Mesenchymal stem cell (in vitro differentiated cells and primary cell): ENCODE results near the gene CXXC5.

Experiments used
- DNase-seq: peaks from one replicate; pipeline ENCODE4 v3.0.0-alpha.2; 2013
- H2AFZ ChIP-seq: one replicate; pipeline ENCODE4 v1.6.1; 2013; ENCODE audit warnings: low read depth, mild to moderate bottlenecking, control low read depth, inconsistent platforms, low read length, moderate library complexity
- H2AK5ac ChIP-seq: 2 replicates; pipeline ENCODE4 v1.6.1; 2013; ENCODE audit warnings: low read length, moderate library complexity, mild to moderate bottlenecking, inconsistent platforms; ENCODE audit not compliant: severe bottlenecking
- H2BK120ac ChIP-seq: one replicate; pipeline ENCODE4 v1.6.1; 2013; ENCODE audit warnings: low read depth, mild to moderate bottlenecking, inconsistent platforms, low read length, moderate library complexity
- H2BK12ac ChIP-seq, 2 experiments: one replicate each; pipeline ENCODE4 v1.6.1; 2013; ENCODE audit warnings: inconsistent platforms in 2 of 2, low read length in 2 of 2, mild to moderate bottlenecking in 2 of 2, moderate library complexity in 2 of 2, control low read depth in 1 of 2
- H2BK15ac ChIP-seq: one replicate; pipeline ENCODE4 v1.6.1; 2013; ENCODE audit warnings: mild to moderate bottlenecking, low read depth, inconsistent platforms; ENCODE audit not compliant: poor library complexity, severe bottlenecking
- H2BK5ac ChIP-seq: 2 replicates; pipeline ENCODE4 v1.6.1; 2013; ENCODE audit warnings: low read depth, mild to moderate bottlenecking, low read length, control low read depth, inconsistent platforms; ENCODE audit not compliant: poor library complexity, severe bottlenecking
- H3K14ac ChIP-seq, 2 experiments: one replicate each; pipeline ENCODE4 v1.6.1; 2013; ENCODE audit warnings: inconsistent platforms in 2 of 2, low read length in 2 of 2, control low read depth in 1 of 2, mild to moderate bottlenecking in 1 of 2, moderate library complexity in 1 of 2
- H3K18ac ChIP-seq, 2 experiments: one replicate each; pipeline ENCODE4 v1.6.1; 2013; ENCODE audit warnings: inconsistent platforms in 2 of 2, low read length in 2 of 2, control low read depth in 1 of 2, low read depth in 1 of 2, mild to moderate bottlenecking in 1 of 2
- H3K23ac ChIP-seq, 2 experiments: one replicate each; pipeline ENCODE4 v1.6.1; 2013; ENCODE audit warnings: inconsistent platforms in 2 of 2, low read length in 2 of 2, mild to moderate bottlenecking in 2 of 2, moderate library complexity in 2 of 2, control low read depth in 1 of 2
- H3K27ac ChIP-seq: 2 replicates; pipeline ENCODE4 v1.5.1; 2013; ENCODE audit warnings: mild to moderate bottlenecking, moderate library complexity, low read length, control low read depth, inconsistent platforms; ENCODE audit not compliant: poor library complexity, severe bottlenecking
- H3K27me3 ChIP-seq, 2 experiments: 2 replicates each; pipeline versions ENCODE4 v1.6.1 to v1.7.0; 2013; ENCODE audit warnings: low read length in 2 of 2, mild to moderate bottlenecking in 2 of 2, moderate library complexity in 2 of 2, control low read depth in 1 of 2, inconsistent platforms in 1 of 2; ENCODE audit not compliant: control insufficient read depth in 1 of 2, insufficient read depth in 1 of 2
- H3K36me3 ChIP-seq, 2 experiments: 2 replicates each; pipeline versions ENCODE4 v1.6.1 to v1.7.0; 2013; ENCODE audit warnings: low read length in 2 of 2, control low read depth in 1 of 2, inconsistent platforms in 1 of 2, low read depth in 1 of 2, mild to moderate bottlenecking in 1 of 2; ENCODE audit not compliant: insufficient read depth in 2 of 2, control insufficient read depth in 1 of 2
- H3K4ac ChIP-seq, 2 experiments: one replicate each; pipeline ENCODE4 v1.6.1; 2013; ENCODE audit warnings: inconsistent platforms in 2 of 2, low read length in 2 of 2, mild to moderate bottlenecking in 2 of 2, moderate library complexity in 2 of 2, control low read depth in 1 of 2, low read depth in 1 of 2
- H3K4me1 ChIP-seq: 2 replicates; pipeline ENCODE4 v1.6.1; 2013; ENCODE audit warnings: low read depth, low read length, control low read depth; ENCODE audit not compliant: control insufficient read depth, insufficient read depth
- H3K4me2 ChIP-seq: 2 replicates; pipeline ENCODE4 v1.6.1; 2013; ENCODE audit warnings: low read length, mild to moderate bottlenecking, inconsistent platforms; ENCODE audit not compliant: poor library complexity, severe bottlenecking
- H3K4me3 ChIP-seq, 2 experiments: 2 replicates each; pipeline versions ENCODE4 v1.5.1 to v1.7.0; 2013; ENCODE audit warnings: low read length in 2 of 2, mild to moderate bottlenecking in 2 of 2, control low read depth in 1 of 2, low read depth in 1 of 2; ENCODE audit not compliant: insufficient read depth in 1 of 2
- H3K79me1 ChIP-seq: replicated peaks from 2 replicates; pipeline ENCODE4 v1.6.1; 2013; ENCODE audit warnings: mild to moderate bottlenecking, control low read depth, low read length, inconsistent platforms; ENCODE audit not compliant: poor library complexity, severe bottlenecking
- H3K9ac ChIP-seq: 2 replicates; pipeline ENCODE4 v1.7.0; 2013; ENCODE audit warnings: mild to moderate bottlenecking, low read length, moderate library complexity
- H3K9me3 ChIP-seq: 2 replicates; pipeline ENCODE4 v1.7.0; 2013; ENCODE audit warnings: mild to moderate bottlenecking, low read length; ENCODE audit not compliant: control insufficient read depth
- H4K8ac ChIP-seq: one replicate; pipeline ENCODE4 v1.6.1; 2013; ENCODE audit warnings: inconsistent platforms, mild to moderate bottlenecking, low read length, moderate library complexity
- H4K91ac ChIP-seq: one replicate; pipeline ENCODE4 v1.6.1; 2013; ENCODE audit warnings: mild to moderate bottlenecking, low read length, inconsistent platforms
- WGBS: methylation state at CpG from one replicate; pipeline ENCODE4 v1.1.7; 2013; ENCODE audit warnings: mixed read lengths; 5-methylcytosine and 5-hydroxymethylcytosine counted together

The CXXC5 gene

GRCh38 chr5:139649082-139649991 lies 1.2 kb downstream of the CXXC5 start:
- H3K79me1 ChIP-seq: peaks cover 11% of the 10 kb centered on the region
- H3K4me2 ChIP-seq: peak overlapping the region; percentile 52
- peaks cover 0 to 15% of the 10 kb centered on the region in 2 experiments for H3K36me3 ChIP-seq
- peak overlapping the region in 1 of 2 experiments; percentile 95 for H3K23ac ChIP-seq
- DNase-seq: peak; percentile 43
- no peak overlapping the region for H2AFZ ChIP-seq
- peaks cover 26% of the 10 kb centered on the region for H3K4me1 ChIP-seq
- H2BK12ac ChIP-seq: peak overlapping the region in 1 of 2 experiments; percentile 73
- peak overlapping the region; percentile 92 for H3K9ac ChIP-seq
- no peaks in the 10 kb centered on the region for H3K9me3 ChIP-seq
- H4K8ac ChIP-seq: peak overlapping the region; percentile 61
- H3K4me3 ChIP-seq: peak overlapping the region; percentile 84 to 87
- H4K91ac ChIP-seq: peak overlapping the region; percentile 35
- H3K18ac ChIP-seq: peak overlapping the region; percentile 93 to 97
- H2BK120ac ChIP-seq: peak overlapping the region; percentile 85
- no peak overlapping the region for H2AK5ac ChIP-seq
- under 1% methylated on average over 46 of the region's 77 CpGs for WGBS
- H3K27ac ChIP-seq: peak overlapping the region; percentile 92
- H2BK15ac ChIP-seq: peak overlapping the region; percentile 80
- H3K14ac ChIP-seq: peak overlapping the region; percentile 62 to 82
- peaks cover 0 to 9% of the 10 kb centered on the region in 2 experiments for H3K27me3 ChIP-seq
- H3K4ac ChIP-seq: peak overlapping the region; percentile 35 to 84
- peak overlapping the region; percentile 67 for H2BK5ac ChIP-seq

GRCh38 chr5:139650031-139650688 lies 2.0 kb downstream of the CXXC5 start:
- peak overlapping the region; percentile 52 for H3K4me2 ChIP-seq
- peak overlapping the region in 1 of 2 experiments; percentile 48 for H2BK12ac ChIP-seq
- H2BK5ac ChIP-seq: peak overlapping the region; percentile 67
- peak overlapping the region; percentile 84 to 87 for H3K4me3 ChIP-seq
- H3K27me3 ChIP-seq: peaks cover 0 to 9% of the 10 kb centered on the region in 2 experiments
- H3K4me1 ChIP-seq: peaks cover 33% of the 10 kb centered on the region
- peak overlapping the region in 1 of 2 experiments; percentile 84 for H3K4ac ChIP-seq
- H3K9ac ChIP-seq: peak overlapping the region; percentile 92
- peak overlapping the region; percentile 82 for H4K8ac ChIP-seq
- peak overlapping the region; percentile 77 for H4K91ac ChIP-seq
- WGBS: 1% methylated on average over 44 of the region's 48 CpGs
- peak overlapping the region; percentile 98 for H2BK15ac ChIP-seq
- peak overlapping the region; percentile 85 for H2BK120ac ChIP-seq
- H3K27ac ChIP-seq: peak overlapping the region; percentile 92
- peak; percentile 59 for DNase-seq
- H3K79me1 ChIP-seq: peaks cover 8% of the 10 kb centered on the region
- no peak overlapping the region for H2AFZ ChIP-seq
- H3K9me3 ChIP-seq: no peaks in the 10 kb centered on the region
- peak overlapping the region; percentile 10 to 18 for H3K23ac ChIP-seq
- H2AK5ac ChIP-seq: no peak overlapping the region
- H3K36me3 ChIP-seq: peaks cover 0 to 22% of the 10 kb centered on the region in 2 experiments
- H3K14ac ChIP-seq: peak overlapping the region in 1 of 2 experiments; percentile 83
- H3K18ac ChIP-seq: peak overlapping the region; percentile 93 to 97

GRCh38 chr5:139650689-139651042 lies 2.5 kb downstream of the CXXC5 start:
- Histone ChIP-seq H2BK5ac (peak overlapping the region; percentile 67), H3K4me2 (peak overlapping the region; percentile 52), H2AFZ (no peak overlapping the region), H3K4me1 (peaks cover 38% of the 10 kb centered on the region), H3K4me3 (peak overlapping the region; percentile 84 to 87), H4K8ac (peak overlapping the region; percentile 82), H2AK5ac (peak overlapping the region; percentile 63), H2BK12ac (peak overlapping the region; percentile 40 to 46), H3K36me3 (peaks cover 0 to 22% of the 10 kb centered on the region in 2 experiments), H3K9me3 (no peaks in the 10 kb centered on the region), H3K27me3 (peaks cover 0 to 9% of the 10 kb centered on the region in 2 experiments), H2BK15ac (peak overlapping the region; percentile 57), H3K18ac (peak overlapping the region; percentile 79 to 93), H3K27ac (peak overlapping the region; percentile 92), H2BK120ac (peak overlapping the region; percentile 85), H3K9ac (peak overlapping the region; percentile 92), H3K79me1 (peaks cover 8% of the 10 kb centered on the region), H3K14ac (peak overlapping the region; percentile 62 to 73), H4K91ac (peak overlapping the region; percentile 94), H3K4ac (peak overlapping the region; percentile 56 to 84), H3K23ac (no peak overlapping the region)
- DNase-seq: no peak
- WGBS: 5% methylated on average over 11 of the region's 13 CpGs
